Hepatocyte (in vitro differentiated cells): ENCODE measurements around the gene ACOX3. TPM values are rescaled to one million over a fixed set of nuclear protein-coding genes. Genes with fewer than 3 reads are reported as not detected.

Experiments used
- DNase-seq: peaks from one replicate; pipeline ENCODE4 v3.0.0-alpha.2; 2016; ENCODE audit warnings: low spot score
- H2AFZ ChIP-seq: fragments of 200-600 bp; sonication (generic); 2 replicates; pipeline ENCODE4 v1.6.0; 2016; ENCODE audit warnings: antibody characterized with exemption, mild to moderate bottlenecking
- H3K27ac ChIP-seq: fragments of 200-600 bp; sonication (generic); 2 replicates; pipeline ENCODE4 v1.5.1; 2016; ENCODE audit warnings: mild to moderate bottlenecking
- H3K27me3 ChIP-seq: fragments of 200-600 bp; sonication (generic); 2 replicates; pipeline ENCODE4 v1.6.1; 2016
- H3K36me3 ChIP-seq: fragments of 200-600 bp; sonication (generic); replicated peaks from 2 replicates; pipeline ENCODE4 v1.5.1; 2016; ENCODE audit warnings: low read depth; ENCODE audit not compliant: insufficient read depth
- H3K4me1 ChIP-seq: fragments of 200-600 bp; sonication (generic); 2 replicates; pipeline ENCODE4 v1.5.1; 2016; ENCODE audit warnings: mild to moderate bottlenecking, moderate library complexity; ENCODE audit not compliant: insufficient read depth
- H3K4me2 ChIP-seq: fragments of 200-600 bp; sonication (generic); 2 replicates; pipeline ENCODE4 v1.6.0; 2016
- H3K4me3 ChIP-seq: fragments of 200-600 bp; sonication (generic); 2 replicates; pipeline ENCODE4 v1.5.1; 2016; ENCODE audit warnings: mild to moderate bottlenecking
- H3K79me2 ChIP-seq: fragments of 200-600 bp; sonication (generic); 2 replicates; pipeline ENCODE4 v1.6.0; 2017; ENCODE audit warnings: mild to moderate bottlenecking
- H3K9me2 ChIP-seq: fragments of 200-600 bp; sonication (generic); replicated peaks from 2 replicates; pipeline ENCODE4 v1.6.0; 2017; ENCODE audit warnings: mild to moderate bottlenecking; ENCODE audit not compliant: insufficient read depth
- H3K9me3 ChIP-seq: fragments of 200-600 bp; sonication (generic); 2 replicates; pipeline ENCODE4 v1.5.1; 2016; ENCODE audit warnings: low read depth, mild to moderate bottlenecking
- H4K20me1 ChIP-seq: fragments of 200-600 bp; sonication (generic); 2 replicates; pipeline ENCODE4 v1.6.0; 2016; ENCODE audit warnings: mild to moderate bottlenecking; ENCODE audit not compliant: insufficient read depth, poor library complexity, severe bottlenecking
- EZH2 ChIP-seq: fragments of 200-600 bp; sonication (generic); IDR thresholded peaks from 2 replicates; pipeline ENCODE4 v1.6.1; 2016; ENCODE audit warnings: antibody characterized with exemption, mild to moderate bottlenecking, borderline replicate concordance
- EZH2phosphoT487 ChIP-seq: fragments of 200-600 bp; sonication (generic); IDR thresholded peaks from one replicate; pipeline ENCODE4 v1.6.1; 2018; ENCODE audit warnings: antibody characterized with exemption, mild to moderate bottlenecking, low read depth, moderate library complexity; ENCODE audit not compliant: unreplicated experiment, severe bottlenecking
- WGBS: methylation state at CpG from one replicate; pipeline ENCODE4 v1.1.6; 2016; ENCODE audit warnings: low lambda C conversion rate; ENCODE audit errors: missing lambda C conversion rate; 5-methylcytosine and 5-hydroxymethylcytosine counted together
- polyA plus RNA-seq: library from polyadenylated mRNA; unstranded; fragments of >200 nt; fragmentation: Nextera tagmentation; extraction: Ambion mirVana; gene quantifications from 2 replicates; pipeline ENCODE4 v1.2.1, GENCODE V29; 2016
- total RNA-seq: library from RNA; depleted of rRNA; stranded (reverse); fragments of >200 nt; gene quantifications from 2 replicates; pipeline ENCODE4 v1.2.3, GENCODE V29; 2014
- TF ChIP-seq, protein P1 (sequence below): fragments of 200-600 bp; sonication (generic); IDR thresholded peaks from 2 replicates; pipeline ENCODE4 v1.5.1; 2016; ENCODE audit warnings: antibody characterized with exemption, mild to moderate bottlenecking; ENCODE audit not compliant: poor library complexity

Gene ACOX3
- total and polyA plus RNA-seq, 2 experiments from 2014 or later = 17.6 to 22.5 TPM

DNA sequence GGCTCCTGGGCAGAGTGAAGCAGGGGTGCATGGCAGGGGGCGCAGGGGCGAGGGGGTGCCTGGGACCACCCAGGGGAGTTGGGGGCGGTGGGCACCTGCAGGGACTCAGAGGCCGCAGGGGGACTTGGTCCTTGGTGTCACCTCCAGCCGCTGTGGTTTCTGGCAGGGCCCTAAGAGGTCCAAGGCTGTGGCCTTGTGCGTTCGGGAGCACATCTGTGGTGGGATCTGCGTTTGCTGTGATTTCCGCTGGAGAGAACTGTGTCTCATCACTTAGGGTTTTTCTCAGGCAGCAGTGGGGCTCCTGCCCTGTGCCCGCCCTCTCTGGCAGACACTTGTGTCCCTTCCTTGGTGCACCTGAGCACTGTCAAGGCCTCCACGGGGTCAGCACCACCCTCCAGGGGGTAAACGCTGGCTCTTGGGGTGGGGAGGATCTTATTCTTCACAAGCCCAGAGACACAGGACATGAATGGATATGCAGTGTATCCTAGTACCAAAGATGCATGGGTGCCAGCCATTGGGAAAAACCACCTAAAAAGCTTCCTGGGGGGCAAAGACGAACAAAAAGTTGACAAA lies 66.5 kb downstream of the ACOX3 start:
- no peak for DNase-seq
- no peak overlapping the region for H3K4me3 ChIP-seq
- no peaks in the 10 kb centered on the region for H3K4me1 ChIP-seq
- no peaks in the 10 kb centered on the region for H3K9me2 ChIP-seq
- H3K36me3 ChIP-seq = no peaks in the 10 kb centered on the region
- H4K20me1 ChIP-seq = no peaks in the 10 kb centered on the region
- no peak overlapping the region for H3K27ac ChIP-seq
- H3K9me3 ChIP-seq = no peaks in the 10 kb centered on the region
- no peak overlapping the region for H3K4me2 ChIP-seq
- H3K27me3 ChIP-seq = no peaks in the 10 kb centered on the region
- no peak overlapping the region for H2AFZ ChIP-seq
- 93% methylated on average over 8 of the region's 13 CpGs for WGBS
- TF ChIP-seq, protein P1, sequence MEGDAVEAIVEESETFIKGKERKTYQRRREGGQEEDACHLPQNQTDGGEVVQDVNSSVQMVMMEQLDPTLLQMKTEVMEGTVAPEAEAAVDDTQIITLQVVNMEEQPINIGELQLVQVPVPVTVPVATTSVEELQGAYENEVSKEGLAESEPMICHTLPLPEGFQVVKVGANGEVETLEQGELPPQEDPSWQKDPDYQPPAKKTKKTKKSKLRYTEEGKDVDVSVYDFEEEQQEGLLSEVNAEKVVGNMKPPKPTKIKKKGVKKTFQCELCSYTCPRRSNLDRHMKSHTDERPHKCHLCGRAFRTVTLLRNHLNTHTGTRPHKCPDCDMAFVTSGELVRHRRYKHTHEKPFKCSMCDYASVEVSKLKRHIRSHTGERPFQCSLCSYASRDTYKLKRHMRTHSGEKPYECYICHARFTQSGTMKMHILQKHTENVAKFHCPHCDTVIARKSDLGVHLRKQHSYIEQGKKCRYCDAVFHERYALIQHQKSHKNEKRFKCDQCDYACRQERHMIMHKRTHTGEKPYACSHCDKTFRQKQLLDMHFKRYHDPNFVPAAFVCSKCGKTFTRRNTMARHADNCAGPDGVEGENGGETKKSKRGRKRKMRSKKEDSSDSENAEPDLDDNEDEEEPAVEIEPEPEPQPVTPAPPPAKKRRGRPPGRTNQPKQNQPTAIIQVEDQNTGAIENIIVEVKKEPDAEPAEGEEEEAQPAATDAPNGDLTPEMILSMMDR = no peak
- no peak for TF ChIP-seq EZH2
- no peak for TF ChIP-seq EZH2phosphoT487
- no peaks in the 10 kb centered on the region for H3K79me2 ChIP-seq

DNA sequence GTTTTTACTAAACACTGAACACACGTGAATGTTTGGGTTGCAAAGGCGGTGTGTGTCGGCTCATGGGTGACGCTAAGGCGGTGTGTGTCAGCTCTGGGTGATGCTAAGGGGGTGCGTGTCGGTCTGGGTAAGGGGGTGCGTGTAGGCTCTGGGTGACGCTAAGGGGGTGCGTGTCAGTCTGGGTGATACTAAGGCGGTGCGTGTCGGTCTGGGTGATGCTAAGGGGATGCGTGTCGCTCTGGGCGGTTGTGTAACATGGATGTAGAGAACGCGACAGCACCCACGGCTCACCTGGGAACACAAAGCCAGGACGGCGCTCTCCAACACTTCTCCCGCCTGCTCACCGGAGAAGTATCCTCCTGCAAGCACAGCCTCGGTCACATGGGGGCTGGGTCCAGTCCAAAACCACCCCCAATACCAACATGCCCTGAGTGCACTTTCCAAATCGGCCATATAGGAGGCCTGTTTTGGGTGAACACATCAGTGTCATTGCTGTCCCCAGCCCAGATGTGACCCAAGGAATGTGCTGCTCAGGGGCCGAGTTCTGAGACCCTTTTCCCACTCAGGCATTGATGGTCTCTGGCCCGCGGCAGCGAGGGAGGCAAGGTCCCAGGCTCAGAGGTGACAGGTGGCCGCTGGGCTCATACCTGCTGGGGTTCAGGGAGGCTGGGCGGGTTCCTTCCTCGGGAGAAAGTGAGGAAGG lies 67.1 kb downstream of the ACOX3 start:
- no peak for DNase-seq
- H2AFZ ChIP-seq = no peak overlapping the region
- H3K36me3 ChIP-seq = no peaks in the 10 kb centered on the region

DNA sequence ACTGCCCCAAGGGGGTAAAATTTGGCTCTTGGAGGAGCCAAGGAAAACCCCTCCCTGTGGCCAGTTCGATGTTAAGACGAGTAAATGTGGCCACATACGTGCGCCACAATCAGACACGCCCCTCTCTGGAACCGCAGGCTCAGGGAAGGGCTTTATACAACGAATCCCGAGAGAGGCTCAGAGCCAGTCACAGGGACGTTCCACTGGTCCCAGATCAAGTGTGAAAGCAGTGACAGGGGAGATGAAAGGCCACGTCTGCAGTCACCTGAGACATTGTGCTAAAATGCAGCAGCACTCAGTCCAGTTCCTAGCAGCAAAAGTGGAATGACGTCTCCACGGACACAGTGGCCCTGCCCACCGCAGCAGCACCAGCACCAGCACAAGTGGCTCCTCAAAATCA lies 68.0 kb downstream of the ACOX3 start:
- H2AFZ ChIP-seq = no peak overlapping the region
- H3K4me2 ChIP-seq = no peak overlapping the region
- no peak for DNase-seq
- no peak overlapping the region for H3K27ac ChIP-seq
- no peaks in the 10 kb centered on the region for H3K4me1 ChIP-seq
- H4K20me1 ChIP-seq = no peaks in the 10 kb centered on the region
- no peak overlapping the region for H3K4me3 ChIP-seq
- no peaks in the 10 kb centered on the region for H3K79me2 ChIP-seq
- H3K9me3 ChIP-seq = no peaks in the 10 kb centered on the region
- no peaks in the 10 kb centered on the region for H3K27me3 ChIP-seq
- H3K36me3 ChIP-seq = no peaks in the 10 kb centered on the region
- H3K9me2 ChIP-seq = no peaks in the 10 kb centered on the region
- WGBS = 83% methylated on average over 13 of the region's 13 CpGs
- no peak for TF ChIP-seq EZH2
- TF ChIP-seq, protein P1 = no peak
- TF ChIP-seq EZH2phosphoT487 = no peak

More for the DNA sequence above, 67.1 kb downstream of the ACOX3 start:
- no peaks in the 10 kb centered on the region for H3K27me3 ChIP-seq
- no peaks in the 10 kb centered on the region for H3K9me3 ChIP-seq
- H3K27ac ChIP-seq = no peak overlapping the region
- H3K79me2 ChIP-seq = no peaks in the 10 kb centered on the region
- H3K4me3 ChIP-seq = no peak overlapping the region
- 97% methylated on average over 32 of the region's 32 CpGs for WGBS
- no peaks in the 10 kb centered on the region for H4K20me1 ChIP-seq
- TF ChIP-seq, protein P1 = no peak
- TF ChIP-seq EZH2 (no peak), EZH2phosphoT487 (no peak)
- H3K4me2 ChIP-seq = no peak overlapping the region
- no peaks in the 10 kb centered on the region for H3K4me1 ChIP-seq
- no peaks in the 10 kb centered on the region for H3K9me2 ChIP-seq
